GM19193 (cell line): ENCODE data around the gene SMIM10L1.

Source experiments
- POLR2A ChIP-seq: IDR thresholded peaks from 4 replicates; pipeline ENCODE4 v1.6.1; 2011; ENCODE audit not compliant: insufficient read depth, insufficient read length; ENCODE audit errors: extremely low read depth

Gene SMIM10L1

DNA sequence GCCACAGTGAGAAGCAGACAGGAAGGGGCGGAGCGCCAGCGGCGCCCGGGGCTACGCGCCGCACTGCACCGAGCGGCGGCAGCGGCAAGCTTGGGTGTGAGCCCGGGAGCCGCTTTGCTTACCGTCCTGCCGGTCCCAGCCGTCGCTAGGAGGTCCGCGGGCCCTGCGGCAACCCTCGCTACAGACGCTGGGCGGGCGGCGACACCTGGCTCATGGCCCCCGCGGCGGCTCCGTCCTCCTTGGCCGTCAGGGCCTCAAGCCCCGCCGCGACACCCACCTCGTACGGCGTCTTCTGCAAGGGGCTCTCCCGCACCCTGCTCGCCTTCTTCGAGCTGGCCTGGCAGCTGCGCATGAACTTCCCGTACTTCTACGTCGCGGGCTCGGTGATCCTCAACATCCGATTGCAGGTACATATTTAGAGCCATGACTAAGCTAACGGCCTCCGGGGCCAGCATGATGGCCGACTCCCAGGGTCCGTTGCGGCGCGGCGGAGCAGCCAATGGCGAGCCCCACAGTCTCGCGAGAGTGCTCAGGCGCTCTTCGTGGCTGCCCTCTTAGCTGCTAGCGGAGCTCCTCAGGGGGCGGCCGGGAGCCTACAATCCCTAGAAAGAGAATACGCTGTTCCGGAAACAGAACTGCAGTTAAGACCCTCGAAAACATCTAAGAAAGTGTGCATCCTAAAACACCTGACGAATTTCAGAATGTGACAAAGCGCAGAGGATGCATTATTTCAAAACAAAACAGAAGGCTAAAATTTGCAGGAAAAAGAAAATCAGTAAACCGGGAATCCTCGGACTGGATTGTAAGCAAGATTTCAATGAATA is at the start of gene SMIM10L1:
TSS of gene SMIM10L1 (plus strand) at position 50 of the 824 bp plus-strand sequence. CDS start at position 213, 163 bp downstream.
- TF ChIP-seq POLR2A: peak; percentile 96

DNA sequence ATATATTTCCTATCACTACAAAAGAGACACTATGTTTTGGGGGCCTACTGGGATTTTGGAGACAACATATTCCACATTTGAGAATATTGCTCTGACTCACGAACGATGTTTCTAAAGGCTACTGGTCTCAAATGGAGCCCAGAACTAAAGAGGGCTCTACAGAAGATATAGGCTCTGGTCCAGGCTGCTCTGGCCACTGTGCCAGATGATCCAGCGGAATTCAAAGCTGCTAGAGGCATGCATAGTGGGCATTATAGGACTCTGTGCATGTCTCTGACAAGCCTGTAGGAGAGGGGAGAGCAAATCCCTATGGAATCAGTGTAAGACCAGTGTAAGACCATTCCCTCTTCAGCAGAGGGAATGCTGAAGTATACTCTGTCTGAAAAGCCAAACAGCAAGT is 40.6 kb upstream of the SMIM10L1 start:
- no peak for TF ChIP-seq POLR2A

DNA sequence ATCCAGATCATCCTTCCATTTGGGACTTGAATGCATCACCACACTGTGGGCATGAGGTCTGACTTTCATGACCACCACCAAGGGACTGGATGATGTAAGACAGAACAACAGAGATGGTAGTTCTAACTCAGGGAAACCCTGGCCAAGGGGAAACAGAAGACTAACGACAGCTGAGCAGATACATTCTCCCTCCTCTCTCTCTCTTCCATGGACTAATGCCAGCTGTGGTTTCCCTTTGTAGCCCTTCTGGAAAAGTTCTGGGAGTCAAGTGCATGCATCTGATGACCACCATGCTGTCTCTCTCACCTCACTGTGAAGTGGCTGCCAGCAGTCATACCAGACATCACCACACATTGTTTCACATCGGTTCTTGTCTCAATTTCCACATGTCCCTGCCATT is 40.0 kb upstream of the SMIM10L1 start:
- TF ChIP-seq POLR2A: no peak

DNA sequence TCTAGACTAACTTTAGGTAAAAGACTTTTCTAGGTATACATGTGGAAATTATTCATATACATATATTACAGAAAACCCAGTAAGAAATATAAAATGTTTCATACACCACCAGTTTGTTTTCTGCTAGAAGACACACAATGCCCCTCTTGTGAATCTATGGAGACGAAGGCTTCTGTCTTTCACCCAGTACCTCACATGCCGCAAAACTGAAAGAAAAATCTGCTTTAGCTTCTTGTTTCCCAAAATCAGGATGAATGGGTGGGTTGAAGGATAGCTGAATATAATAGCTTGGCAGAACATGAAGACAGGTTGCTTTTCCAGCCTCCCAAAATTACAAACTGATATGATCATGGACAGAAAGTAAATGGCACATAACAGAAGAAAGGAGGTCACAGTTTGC is 37.8 kb upstream of the SMIM10L1 start:
- no peak for TF ChIP-seq POLR2A

DNA sequence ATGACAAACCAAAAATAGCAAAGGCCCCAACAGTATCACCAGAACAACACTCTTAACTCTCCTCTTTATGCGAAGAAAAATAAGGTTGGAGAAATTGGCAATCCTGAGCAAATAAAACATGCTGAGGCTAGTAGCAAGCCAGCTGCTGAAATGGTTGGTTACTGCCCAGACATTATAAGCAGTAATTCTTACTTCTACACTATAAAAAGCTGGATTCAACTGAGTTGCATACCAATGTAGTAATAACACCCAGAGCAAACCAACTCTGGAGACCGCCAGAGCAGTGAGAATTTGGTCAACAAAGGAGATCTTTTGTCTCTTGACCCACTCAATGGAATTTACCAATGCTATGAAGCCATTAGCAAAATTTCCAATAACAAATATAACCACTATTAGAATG is 37.2 kb upstream of the SMIM10L1 start:
- no peak for TF ChIP-seq POLR2A

DNA sequence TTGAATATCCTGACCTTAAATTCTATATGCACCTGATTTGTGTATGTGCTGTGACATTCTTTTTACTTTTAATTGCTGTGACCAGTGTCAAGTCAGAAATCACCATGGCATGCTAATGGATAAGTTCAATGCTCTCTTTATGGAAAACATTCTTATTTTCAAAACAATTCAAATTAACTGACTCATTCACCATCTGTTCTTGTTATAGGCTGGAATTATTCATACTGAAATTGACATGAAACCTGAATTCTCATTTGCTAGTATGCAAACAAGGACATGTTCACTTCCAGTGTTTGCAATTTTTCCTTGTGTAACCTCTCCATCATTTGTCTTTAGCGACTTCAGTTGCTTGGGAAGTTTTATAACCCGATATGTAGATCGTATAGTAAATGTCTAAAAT is 36.7 kb upstream of the SMIM10L1 start, which contains the start of gene TAS2R30:
TSS of gene TAS2R30 (minus strand) at position 340 of the 400 bp plus-strand sequence. CDS start 400 bp downstream, outside the sequence.
- TF ChIP-seq POLR2A: no peak

DNA sequence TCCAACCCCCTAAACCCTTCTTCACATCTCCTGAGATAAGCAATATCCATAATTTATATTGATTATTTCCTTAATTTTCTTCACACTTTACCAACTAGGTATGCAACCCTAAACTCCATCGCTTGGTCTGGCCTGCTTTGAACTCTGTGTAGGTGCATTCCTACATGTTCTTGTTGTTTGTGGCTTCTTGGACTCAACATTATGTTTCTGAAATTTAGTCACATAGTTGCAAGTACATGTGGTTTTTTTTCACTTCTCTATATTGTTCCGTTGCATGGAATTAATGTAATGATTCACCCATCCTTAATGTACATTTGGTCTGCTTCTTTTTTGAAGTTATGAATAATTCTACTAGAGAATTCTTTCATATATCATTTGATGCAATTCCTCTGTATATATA is 34.9 kb upstream of the SMIM10L1 start:
- TF ChIP-seq POLR2A: no peak

DNA sequence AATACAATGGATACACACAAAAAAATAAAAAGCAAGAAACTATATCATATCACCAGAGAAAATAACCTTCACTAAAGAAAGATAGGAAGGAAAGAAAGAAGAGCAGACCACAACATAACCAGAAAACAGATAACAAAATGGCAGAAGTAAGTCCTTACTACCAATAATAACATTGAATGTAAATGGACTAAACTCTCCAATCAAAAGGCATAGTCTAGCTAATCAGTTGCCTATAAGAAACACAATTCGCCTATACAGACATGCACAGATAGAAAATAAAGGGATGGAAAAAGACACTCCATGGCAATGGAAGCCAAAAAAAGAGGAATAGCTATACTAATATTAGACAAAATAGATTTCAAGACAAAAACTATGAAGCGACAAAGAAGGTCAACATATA is 27.6 kb upstream of the SMIM10L1 start:
- no peak for TF ChIP-seq POLR2A

DNA sequence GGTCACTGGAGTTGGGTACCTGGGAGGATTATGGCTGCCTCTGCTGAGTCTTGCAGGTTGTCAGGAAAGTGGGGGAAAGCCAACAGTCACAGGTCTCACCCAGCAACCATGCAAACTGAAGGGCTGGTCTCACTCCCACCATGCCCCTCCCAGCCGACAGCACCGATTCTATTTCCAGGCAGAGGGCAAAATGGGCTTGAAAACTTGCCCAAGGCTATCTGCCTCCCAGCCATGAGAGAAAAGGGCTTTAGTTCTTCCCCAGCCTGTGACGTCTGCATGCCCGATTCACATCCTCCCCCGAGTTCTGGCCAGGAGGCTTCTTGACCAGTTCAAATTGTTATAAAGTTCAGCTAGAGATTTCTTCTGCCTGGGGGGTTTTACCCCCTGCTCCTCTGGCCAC is 26.7 kb upstream of the SMIM10L1 start:
- no peak for TF ChIP-seq POLR2A

DNA sequence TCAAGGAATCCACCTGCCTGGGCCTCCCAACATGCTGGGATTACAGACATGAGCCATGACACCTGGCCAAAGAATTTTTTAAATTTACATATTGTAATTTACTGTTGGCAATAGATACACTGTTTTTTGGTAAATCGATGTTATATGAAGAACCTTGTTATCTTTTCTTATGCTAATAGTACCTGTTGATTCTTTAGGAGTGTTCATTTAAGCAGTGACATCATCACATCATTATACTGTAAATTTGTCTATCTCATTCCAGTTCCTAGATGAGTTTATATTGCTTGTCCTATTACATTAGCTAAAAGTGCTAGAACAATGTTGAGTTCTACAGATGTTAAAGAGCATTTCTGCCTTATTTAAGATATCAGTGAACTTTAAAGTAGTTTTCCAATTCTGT is 23.6 kb upstream of the SMIM10L1 start:
- no peak for TF ChIP-seq POLR2A

DNA sequence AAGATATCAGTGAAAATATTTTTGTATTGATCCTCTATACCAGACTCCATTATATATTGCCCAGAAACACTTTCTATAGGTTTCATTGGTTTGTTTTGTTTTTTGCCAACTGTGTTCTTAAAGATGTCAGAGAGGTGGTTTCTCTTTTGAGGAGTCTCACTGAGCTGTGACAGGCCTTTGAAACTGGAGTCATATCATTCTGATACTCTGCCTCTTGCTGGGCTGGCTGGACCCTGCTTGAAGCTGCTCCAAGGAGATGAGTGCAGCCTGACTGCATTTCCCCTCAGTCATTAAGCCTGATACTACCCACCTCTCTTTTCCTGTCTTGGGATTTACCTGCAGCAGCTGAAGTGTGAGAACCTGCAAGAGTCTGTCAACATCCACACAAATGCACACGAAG is 20.2 kb upstream of the SMIM10L1 start:
- TF ChIP-seq POLR2A: no peak

DNA sequence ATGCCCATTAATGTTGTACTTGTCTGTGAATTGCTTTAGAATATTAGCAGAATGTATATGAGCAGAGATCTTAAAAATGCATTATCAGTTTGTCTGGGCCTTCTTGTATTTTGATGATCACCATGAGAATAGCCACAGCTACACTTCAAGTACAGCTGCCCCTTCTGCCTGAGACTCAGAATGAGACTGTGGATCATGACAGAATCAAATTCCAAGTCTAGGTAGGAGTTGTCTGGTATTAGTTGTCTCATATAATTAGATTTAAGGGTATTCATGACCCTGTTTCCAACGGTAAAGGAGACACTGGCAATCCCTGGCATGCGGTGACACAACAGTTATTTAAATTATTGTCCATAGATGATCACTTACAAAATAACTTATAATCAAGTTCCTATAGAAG is 18.3 kb upstream of the SMIM10L1 start:
- no peak for TF ChIP-seq POLR2A

DNA sequence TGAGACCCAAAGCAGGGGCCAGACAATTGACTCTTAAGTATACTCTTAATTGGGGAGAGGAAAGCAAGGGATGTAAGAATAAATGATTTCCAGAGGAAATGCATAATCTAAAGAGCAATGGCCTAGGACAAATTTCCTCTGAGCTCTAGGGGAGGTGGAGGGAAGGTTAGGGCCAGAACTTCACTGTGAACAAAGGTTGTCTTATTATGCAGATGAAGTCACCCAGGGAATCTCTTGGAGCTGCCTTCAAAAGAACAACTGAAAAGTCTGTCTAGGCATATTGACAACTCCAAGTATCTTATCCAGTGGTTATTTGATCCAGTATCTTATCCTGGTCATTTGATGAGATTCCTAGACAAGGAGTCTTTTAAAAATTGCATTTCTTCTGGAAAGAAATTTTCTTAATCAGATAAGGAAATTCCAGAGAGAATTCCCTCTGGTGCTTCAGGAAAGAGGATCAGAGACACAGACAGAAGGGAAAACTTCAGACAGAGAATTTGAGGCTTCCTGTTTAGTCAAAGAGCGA is 16.5 kb upstream of the SMIM10L1 start:
- TF ChIP-seq POLR2A: no peak

DNA sequence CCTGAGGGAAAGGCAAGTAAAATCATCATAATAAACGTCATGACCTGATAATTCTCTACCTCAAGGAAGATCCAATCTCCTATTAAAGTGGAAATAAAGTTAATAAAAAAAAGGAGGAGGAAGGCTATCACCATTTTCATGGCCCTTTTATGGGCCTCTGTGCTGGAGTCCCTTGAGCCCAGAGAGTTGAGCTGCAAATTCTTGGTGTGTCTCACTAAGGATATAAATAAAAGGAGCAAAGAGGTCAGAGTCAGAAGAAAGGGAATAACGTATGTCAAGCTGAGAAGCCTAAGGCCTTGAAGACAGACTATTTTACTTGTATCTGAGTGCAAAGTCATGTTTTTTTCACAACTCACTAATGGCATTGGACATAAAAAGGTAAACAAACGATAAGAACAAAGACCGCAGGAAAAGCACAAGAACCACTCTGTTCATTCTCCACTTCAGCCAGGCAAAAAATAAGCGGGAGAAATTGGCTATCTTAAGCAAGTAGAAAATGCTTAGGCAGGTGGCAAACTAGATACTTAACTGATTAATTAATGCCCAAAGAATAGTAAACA is 12.0 kb upstream of the SMIM10L1 start:
- no peak for TF ChIP-seq POLR2A

DNA sequence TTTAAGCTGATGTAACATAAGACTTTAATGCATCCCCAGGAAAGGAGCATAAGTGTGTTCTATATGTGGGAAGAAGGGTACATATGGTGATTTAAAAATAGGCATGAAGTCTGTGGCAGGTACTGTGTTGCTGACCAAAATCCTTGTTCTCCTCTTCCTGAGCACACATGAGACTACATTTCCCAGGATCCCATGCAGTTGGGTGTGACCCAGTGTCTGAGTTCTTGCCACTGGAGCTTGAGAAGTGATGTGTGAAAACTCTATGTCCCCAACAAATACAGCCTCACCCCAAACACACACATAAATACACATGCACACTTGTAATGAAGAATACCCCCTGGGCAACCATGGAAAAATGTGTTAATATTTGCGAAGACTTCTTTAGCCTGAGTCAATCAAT is 8.5 kb upstream of the SMIM10L1 start:
- no peak for TF ChIP-seq POLR2A

DNA sequence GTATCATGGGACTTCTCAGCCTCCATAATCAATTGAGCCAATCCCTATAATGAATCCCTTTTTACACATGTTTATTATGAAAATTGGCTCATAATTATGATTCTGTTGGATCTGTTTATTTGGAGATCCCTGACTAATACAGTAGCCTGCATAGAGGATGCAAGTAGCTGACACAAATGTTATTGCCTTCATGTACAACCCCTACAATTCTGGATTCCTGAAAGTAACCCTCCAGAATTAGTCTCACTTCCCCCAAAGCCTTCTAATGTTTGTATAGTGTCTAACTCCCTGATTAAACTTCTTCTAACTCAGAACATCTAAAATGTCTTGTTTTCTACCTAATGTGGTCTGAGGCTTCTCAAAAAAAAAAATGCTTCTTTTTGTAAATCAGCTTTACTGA is 6.6 kb upstream of the SMIM10L1 start:
- TF ChIP-seq POLR2A: no peak

DNA sequence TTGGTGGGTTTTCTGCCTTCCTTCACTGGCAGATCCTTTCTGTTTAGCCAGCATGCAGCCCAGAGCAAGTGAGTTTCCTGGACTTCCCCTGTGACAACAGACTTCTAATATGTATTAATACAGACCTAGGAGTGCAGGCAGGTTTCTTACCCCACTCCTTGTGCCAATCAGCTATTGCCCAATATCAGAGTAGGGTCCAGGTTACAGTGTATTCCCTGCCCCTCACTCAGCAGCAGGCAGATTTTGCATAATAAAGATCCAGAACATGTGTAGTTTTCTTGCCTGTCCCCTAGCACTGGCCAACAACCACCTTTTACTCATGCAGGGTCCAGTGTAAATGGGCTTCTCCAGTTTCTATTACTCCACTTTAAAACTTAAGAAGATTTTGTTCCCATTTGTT is 4.7 kb upstream of the SMIM10L1 start:
- TF ChIP-seq POLR2A: no peak

DNA sequence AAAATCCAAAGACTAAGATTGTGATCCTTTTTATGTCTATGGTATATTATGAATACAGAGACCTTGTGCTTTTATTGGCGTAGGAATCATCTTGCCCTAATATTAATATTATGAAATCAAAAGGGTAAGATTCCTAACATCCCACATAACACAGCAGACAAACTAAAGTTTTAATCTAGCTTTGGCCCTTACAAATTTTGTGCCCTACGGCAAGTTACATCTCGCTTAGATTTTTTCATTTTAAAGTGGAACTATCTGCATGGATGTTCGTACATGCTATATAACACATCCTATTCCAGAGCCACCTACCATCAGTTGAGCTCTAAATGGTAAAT is 217 bp upstream of the SMIM10L1 start:
- TF ChIP-seq POLR2A: no peak
